Skin epidermis (tissue), 12 donors: Measurements from ENCODE around the gene SMIM1.
A peak's percentile ranks its signal among the peaks of the same experiment; 100 is the strongest.
"Not testable (repeated sequence)": the region's sequence is repeated elsewhere in the genome, so short reads cannot be mapped to it uniquely, and the experiment has no call there.

Experiments used
- H3K27ac ChIP-seq, 21 experiments: fragments of 200-600 bp; sonication (generic) in 11 of 21; one replicate each; pipeline ENCODE4 v1.5.0; 2020; ENCODE audit warnings: mild to moderate bottlenecking in 3 of 21, inconsistent platforms in 2 of 21, moderate library complexity in 2 of 21
- H3K4me3 ChIP-seq, 7 experiments: fragments of 200-600 bp; sonication (generic) in 2 of 7; one replicate each; pipeline ENCODE4 v1.5.0; 2020; ENCODE audit warnings: inconsistent platforms in 2 of 7, mild to moderate bottlenecking in 2 of 7, moderate library complexity in 1 of 7

SMIM1 gene

DNA sequence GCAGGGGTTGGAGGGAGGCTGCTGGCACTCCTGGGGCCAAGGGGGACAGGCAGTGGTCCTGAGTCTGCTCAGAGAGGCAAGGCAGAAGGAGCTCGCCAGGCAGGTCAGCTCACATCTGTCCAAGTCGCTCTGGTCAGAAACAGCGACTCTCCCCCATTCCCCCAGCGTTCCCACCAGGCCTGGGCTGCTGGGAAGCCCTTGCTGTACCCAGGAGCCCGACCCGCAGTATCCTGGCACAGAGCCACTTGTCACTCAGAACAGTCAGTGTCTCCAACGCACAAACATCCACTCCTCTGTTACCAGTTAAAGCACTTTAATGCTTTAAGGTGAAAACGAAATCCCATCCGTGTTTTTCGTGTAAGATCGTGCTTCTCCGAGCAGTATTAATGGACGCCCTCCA lies 36.9 kb upstream of the SMIM1 start:
- H3K4me3 ChIP-seq = no peak overlapping the region
- H3K27ac ChIP-seq = no peak overlapping the region

DNA sequence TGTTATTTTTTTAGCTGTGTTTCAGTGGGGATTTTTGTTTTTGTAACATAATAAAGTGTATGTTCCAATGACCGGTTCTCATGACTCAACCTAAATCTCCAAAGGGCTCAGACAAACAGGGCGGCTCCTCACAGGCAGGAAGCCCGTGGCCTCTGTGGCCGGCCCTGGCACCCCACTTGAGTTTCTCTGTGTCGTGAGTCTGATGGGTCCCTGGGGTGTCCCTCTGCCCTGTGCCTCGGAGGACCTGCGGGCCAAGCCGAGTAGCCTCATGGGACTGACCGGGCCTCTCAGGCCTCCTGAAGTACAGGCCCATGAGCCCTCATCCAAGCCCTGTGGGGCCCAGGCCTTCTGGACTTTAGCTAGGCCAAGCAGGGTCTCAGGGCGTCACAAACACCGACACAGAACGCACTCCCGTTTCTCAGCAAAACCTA lies 36.4 kb upstream of the SMIM1 start:
- H3K4me3 ChIP-seq = no peak overlapping the region
- no peak overlapping the region for H3K27ac ChIP-seq

DNA sequence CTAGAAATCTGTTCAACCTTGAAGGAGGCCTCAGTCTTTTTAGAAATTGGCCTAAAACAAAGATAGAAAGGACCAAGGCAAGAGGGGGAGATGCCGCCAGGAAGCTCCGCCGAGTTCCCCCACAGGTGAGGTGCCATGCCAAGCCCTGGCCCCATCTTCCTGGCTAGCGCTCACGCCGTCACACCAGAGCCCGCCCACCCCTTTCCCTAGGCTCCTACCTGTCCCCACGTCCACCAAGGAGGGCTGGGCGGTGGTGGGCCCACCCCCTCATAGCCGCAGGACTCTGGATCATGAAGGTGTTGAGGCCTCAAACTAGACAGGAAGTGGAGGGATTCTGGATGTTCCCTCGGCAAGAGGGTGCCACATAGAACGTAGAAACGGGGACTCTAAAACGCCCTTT lies 35.8 kb upstream of the SMIM1 start:
- no peak overlapping the region for H3K4me3 ChIP-seq
- H3K27ac ChIP-seq = no peak overlapping the region

DNA sequence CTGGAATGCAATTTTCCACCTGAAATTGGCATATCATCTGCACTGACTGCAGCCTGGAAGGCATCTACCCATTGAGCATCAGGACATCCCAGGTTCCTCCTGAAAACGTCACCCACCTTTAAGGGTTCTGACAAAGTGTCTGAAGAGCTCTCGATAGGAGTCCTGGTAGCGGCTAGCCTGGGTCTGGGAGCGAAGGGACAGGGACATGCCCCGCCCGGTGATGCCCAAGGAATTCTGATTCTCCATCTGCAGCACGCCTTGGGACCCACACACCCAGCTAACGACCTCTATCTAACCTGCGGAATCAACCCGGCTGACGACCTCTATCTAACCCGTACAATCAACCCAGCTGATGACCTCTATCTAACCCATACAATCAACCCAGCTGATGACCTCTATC lies 33.6 kb upstream of the SMIM1 start:
- H3K27ac ChIP-seq = no peak overlapping the region
- H3K4me3 ChIP-seq = no peak overlapping the region

DNA sequence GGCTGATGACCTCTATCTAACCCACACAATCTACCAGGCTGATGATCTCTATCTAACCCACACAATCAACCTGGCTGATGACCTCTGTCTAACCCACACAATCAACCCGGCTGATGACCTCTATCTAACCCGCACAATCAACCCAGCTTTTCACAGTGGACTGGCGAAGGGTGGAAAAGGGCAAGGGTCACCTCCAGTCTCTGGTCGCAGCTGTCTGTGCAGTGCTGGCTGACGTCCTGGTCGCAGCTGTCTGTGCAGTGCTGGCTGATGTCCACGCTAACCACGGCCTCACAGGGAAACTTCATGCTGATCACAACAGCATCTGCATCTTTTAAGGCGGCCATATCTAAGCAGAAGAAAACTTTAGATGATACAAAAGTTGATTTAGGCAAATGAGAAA lies 32.5 kb upstream of the SMIM1 start:
- no peak overlapping the region for H3K27ac ChIP-seq
- no peak overlapping the region for H3K4me3 ChIP-seq

DNA sequence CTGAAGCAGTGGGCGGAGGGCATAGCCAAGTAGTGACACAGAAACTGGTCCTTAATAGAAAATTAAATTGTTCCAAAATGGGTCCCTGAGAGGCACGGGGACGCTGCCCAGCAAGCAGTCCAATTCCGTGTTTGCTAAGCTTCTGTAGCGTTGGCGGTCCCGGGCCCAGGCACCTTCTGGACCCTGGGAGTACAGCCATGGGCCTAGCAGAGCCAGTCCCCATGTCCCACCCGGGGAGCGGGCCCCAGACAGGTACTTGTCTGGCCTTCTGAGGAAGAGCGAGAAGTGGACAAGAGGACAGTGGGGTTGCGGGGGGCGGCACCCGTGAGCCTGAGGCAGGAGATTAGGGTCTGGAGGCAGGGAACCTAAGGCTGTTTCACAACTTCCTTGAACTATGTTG lies 31.8 kb upstream of the SMIM1 start:
- Histone ChIP-seq H3K4me3 (no peak overlapping the region), H3K27ac (no peak overlapping the region)

DNA sequence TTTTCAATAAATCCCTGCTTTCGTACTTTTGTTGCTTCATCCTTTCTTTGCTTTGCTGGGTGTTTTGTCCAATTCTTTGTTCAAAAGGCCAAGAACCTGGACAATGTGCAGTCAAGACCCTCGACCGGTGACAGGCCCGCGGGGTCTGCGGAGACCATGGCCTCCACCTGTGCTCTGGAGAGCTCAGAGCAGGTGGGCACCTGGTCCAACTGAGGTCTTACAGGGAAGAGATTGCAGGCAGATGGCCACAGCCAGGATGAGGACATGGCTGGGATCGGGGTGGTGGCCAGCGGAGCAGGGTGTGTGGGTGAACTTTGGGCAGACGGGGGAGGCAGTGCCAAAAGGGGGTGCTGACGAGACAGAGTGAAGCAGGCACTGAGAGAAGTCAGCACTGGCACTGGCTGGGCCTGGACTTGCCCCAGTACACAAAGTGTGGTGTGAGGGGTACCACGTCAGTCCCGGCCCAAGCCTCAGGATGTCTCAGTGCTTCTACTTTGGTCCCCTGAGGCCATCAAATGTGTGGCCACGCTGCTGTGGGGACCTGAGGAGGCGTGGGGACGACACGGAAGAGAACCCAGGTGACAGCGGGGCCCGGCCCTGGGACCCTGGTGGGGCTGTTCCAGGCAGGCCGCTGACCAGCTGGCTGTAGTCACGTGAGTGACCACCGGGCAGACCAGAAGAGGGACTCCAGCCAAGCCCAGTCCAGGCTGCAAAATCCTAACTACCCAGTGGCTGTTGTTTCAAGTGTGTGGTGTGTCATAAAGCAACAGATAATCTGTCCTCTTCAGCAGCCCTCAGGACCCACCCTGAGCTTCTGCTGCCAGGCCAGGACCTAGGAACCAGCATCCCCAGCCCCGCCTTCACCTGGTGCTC lies 30.7 kb upstream of the SMIM1 start:
- Histone ChIP-seq H3K27ac (no peak overlapping the region), H3K4me3 (no peak overlapping the region)

DNA sequence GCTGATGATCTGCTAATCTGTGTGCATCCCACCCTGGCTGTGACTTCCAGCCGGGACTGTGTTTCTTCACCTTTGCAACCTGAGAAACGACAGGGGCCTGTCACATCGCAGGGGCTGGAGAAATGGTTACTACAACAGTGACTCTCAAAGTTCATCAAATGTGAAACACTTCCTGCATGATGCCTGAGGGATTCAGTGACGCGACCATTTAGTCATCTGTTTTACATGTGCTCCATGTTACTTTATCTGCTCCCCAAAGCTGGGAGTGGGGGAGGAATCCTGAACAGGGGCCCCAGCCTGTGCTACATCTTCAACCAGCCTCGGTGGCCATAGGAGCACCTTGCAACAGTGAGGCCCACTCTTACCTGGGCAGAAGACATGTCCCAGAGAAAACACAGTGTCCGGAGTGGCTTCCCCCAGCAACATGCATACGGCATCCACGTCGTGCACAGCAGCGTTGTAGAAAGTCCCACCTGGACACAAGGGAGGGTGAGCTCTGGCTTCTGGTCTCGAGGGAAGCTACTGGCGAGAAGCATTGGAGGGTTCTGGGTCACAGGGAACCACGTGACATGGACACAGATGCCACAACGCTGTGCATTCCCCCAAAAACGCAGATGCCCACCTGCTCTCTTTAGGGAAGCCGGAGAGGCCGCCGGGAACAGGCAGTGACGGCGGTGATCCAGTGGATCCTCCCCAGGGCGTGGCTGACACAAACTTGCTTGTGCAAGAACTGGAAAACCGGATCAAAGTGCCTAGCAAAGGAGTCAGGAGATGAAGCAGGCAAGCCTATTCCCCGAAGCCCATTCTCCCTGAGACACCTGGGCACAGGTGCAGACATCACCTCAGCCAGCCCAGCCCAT lies 29.9 kb upstream of the SMIM1 start:
- no peak overlapping the region for H3K27ac ChIP-seq
- no peak overlapping the region for H3K4me3 ChIP-seq

DNA sequence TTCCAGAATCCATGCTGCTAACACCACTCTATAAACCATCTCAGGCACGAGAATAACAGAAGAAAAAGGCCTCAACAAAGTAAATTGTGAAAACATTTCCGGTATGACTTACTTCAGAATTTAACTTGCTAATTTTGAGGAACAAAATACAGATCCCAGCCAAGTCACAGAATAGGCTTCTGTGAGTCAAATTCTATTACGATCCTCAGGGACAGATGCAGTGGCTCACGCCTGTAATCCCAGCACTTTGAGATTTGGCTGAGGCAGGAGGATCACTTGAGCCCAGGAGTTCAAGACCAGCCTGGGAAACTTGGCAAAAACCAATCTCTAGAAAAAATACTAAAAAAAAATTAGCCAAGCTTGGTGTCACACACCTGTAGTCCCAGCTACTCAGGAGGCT lies 29.1 kb upstream of the SMIM1 start:
- no peak overlapping the region for H3K27ac ChIP-seq
- no peak overlapping the region for H3K4me3 ChIP-seq

DNA sequence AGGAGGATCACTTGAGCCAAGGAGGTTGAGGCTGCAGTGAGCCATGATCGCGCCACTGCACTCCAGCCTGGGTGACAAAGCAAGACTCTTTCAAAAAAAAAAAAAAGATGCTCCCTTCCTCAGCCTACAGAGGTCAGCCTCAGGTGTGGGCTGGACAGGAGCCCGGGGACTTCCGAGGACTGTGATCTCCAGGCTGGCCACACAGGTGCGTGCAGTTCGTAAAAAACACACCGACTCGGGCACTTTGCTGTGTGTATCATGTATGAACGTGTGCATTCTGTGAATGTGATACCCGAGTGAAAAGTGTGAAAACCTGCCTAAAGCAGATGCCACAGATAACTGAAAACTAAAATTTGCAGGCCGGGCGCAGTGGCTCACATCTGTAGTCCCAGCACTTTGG lies 28.7 kb upstream of the SMIM1 start:
- no peak overlapping the region for H3K4me3 ChIP-seq
- H3K27ac ChIP-seq = no peak overlapping the region

DNA sequence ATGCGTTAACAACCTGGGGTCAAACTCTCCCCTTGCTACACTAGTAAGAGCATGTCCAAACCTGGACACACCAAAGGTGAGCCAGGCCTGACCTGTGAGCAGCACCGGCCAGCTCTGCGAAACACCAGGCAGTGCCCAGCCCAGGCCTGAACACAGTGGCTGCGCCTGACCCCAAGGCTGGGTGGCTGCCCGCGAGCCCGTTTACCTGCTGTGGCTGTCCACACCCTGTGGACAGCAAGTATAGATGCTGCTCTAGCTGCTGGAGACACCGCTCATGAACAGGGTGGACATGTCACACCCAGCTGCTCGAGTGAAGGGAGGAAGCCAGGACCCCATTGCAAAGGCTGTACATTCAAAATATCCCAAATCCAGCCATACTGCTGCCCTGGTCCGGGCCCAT lies 27.9 kb upstream of the SMIM1 start:
- H3K4me3 ChIP-seq = no peak overlapping the region

DNA sequence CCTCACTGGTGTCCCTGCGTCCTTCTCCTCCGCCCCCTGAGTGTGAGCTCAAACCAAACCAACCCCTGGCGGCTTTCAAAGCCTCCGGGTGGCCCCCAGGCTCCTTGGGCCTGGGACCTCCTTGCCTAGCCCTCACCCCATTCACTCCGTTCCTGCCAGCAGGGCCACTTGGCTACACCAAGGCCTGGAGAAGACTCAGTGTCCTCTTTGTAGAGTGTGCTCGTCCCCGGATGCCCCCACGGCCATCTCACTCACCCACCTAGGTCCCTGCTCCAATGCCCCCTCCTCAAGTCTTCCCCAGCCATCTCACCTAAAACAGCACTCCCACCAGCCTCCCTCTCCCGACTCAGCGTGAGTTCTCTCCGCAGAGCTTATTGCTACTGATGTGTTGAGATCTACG lies 27.5 kb upstream of the SMIM1 start:
- H3K4me3 ChIP-seq = no peak overlapping the region
- H3K27ac ChIP-seq = no peak overlapping the region

More for the DNA sequence above, 27.9 kb upstream of the SMIM1 start:
- no peak overlapping the region for H3K27ac ChIP-seq

DNA sequence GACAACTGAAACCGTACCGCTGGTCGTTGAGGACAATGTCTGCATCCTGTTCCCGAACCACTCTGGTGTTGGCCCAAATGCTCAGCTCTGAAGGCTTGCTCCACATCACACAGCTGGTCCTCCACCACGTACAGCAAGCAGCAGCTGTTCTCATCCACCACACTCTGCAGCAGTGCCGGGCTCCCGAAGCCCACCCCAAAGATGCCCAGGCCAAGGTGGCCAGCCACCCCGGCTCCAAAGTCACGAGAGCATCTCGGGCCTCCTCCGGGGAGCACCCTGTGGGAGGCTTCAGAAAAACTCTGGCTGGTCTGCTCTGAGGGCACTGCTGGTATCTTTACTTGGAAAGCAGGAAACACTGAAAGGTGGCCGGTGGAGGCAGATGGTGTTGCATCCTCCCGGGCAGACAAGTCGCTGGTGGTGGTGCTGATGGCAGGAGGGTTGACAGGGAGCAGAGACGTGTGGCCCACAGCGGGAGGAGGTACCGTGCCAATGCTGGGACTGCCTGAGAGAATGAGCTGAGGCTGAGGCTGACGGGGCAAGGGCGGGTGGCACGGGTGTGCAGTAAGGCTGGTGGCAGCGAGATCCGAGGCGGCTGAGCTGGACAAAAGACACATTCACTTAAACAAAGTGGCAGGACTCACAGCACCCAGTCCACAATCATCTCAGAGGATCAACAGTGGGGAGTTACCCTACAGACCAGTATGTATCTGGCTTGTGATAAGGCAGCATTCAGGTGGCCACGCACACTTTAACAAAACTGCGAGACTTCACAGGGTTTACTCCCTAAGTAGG lies 26.8 kb upstream of the SMIM1 start:
- Histone ChIP-seq H3K4me3 (peak overlapping the region in 2 of 7 experiments; percentile 66 to 83), H3K27ac (no peak overlapping the region)

DNA sequence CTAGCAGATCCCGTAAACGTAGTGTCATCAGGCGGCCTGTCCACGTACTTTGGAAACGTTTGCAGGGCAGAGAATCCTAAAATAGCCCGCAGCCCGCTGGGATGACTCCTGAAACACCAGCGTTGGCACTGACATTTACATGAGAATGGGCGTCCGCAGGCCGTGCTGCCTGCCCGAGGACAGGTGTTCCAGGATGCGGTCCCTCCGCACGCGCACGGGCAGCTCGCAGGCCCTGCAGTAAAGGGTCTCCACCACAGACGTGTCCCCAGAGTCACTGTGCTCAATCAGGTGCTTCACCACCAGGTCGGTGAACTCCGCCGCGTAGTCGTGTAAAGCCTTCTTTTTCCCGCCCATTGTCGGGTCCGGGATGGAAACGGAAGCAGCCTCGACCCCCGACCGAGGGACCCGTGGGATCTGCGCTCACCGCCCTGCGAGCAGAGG lies 26.1 kb upstream of the SMIM1 start:
- Histone ChIP-seq H3K4me3 (peak overlapping the region; percentile 52 to 83 (median 66)), H3K27ac (peak overlapping the region in 14 of 21 experiments; percentile 41 to 86 (median 73))

DNA sequence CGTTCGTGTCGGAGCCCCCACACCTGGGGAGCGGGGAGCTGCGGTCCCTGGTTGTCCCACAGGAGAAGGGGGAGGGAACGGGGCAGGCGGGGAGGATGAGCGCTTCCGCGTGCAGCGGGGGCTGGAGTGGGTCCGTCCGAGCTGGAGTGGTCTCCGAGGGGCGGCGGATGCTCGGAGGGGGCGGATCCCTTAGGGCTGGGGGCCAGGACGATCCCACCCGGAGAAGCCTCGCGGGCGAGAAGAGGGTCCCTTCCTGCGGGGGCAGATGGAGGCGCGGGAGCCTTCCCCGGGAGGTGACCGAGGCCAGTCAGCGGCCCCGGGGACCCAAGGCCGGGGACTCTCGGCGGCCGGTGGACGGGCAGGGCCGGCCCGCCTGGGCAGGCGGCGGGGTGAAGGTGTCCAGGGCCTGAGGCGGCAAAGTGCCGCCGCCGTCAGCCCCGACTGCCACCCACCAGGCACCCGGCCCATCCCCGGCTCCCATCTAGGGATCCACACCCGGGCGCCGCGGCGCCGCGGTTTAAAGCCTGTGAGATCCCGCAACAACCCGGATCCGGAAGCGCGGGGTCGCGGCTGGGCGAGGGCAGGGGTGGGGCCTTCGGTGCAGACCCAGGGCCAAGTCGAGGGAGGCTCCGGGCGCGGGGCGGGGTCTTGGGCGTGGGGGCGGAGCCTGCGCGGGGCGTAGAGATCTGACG lies 25.6 kb upstream of the SMIM1 start:
- Histone ChIP-seq H3K27ac (peak overlapping the region in 19 of 21 experiments; percentile 32 to 86 (median 66)), H3K4me3 (peak overlapping the region; percentile 52 to 83 (median 66))

DNA sequence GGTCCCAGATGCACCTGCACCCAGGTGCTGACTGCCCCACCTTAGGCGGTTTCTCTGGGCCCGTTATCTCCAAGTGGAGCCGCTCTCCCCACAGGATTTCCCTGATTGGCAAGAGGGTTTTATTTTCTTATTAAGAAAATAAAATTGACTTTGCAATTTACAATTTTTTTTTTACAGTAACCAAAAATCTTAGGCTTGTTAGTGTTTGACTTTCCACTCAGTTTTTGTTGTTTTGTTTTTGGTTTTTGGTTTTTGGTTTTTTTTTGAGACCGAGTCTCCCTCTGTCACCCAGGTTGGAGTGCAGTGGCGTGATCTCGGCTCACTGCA lies 25.1 kb upstream of the SMIM1 start:
- H3K27ac ChIP-seq = peak overlapping the region in 11 of 21 experiments; percentile 41 to 86 (median 66)
- H3K4me3 ChIP-seq = peak overlapping the region; percentile 52 to 83 (median 66)

DNA sequence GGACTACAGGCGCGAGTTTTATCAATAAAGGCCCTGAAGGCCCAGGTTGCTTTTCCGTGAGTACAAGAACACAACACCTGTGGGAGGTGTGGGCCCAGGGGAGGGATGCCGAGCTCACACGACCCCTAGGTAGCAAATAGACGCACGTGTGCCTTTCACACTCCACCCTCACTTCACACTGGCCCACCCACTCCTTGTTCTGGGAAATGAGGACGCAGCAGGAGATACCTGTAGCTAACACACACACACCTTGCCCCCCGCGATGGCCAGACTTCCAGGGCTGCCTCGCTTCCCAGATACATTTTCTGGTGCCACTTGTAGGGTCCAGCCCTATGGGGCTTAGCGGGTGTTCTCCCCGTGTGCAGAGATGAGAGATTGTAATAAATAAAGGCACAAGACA lies 24.6 kb upstream of the SMIM1 start:
- Histone ChIP-seq H3K27ac (no peak overlapping the region), H3K4me3 (peak overlapping the region in 3 of 7 experiments; percentile 66 to 83 (median 72))

DNA sequence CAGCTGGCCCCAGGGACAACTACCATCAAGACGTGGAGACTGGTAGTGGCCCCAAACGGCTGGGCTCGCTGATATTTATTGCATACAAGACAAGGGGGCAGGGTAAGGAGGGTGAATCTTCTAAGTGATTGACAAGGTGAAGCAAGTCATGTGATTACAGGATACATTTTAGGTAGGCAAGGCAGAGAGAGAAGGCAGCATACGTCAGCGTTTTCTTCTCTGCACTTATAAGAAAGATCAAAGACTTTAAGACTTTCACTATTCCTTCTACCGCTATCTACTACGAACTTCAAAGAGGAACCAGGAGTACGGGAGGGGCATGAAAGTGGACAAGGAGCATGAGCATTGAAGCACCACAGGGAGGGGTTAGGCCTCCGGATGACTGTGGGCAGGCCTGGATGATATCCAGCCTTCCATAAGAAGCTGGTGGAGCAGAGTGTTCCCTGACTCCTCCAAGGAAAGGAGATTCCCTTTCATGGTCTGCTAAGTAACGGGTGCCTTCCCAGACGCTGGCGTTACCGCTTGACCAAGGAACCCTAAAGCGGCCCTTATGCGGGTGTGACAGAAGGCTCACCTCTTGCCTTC lies 24.1 kb upstream of the SMIM1 start:
- not testable (repeated sequence) for H3K27ac ChIP-seq, H3K4me3 ChIP-seq

DNA sequence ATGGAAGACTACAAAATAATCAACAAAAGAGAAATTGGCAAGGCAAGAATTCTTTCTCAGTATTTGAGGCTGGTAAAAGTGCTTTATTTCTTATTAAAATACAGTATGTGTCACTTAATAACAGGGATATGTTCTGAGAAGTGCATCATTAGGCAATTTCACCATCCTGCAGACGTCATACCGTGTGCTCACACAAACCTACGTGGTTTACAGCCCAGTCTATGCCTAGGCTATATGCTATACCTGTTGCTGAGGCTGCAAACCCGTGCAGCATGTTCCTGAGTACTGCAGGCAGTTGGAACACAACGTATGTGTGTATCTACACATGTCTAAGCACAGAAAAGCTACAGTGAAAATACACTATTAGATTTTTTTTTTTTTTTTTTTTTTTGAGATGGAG lies 23.0 kb upstream of the SMIM1 start:
- Histone ChIP-seq H3K27ac (no peak overlapping the region), H3K4me3 (no peak overlapping the region)
